Liver (tissue), 9 donors: Measurements from ENCODE around the gene HACL1. TPM values are rescaled to one million over a fixed set of nuclear protein-coding genes. Genes with fewer than 3 reads are reported as not detected.

Source experiments
- DNase-seq: peaks from one replicate; pipeline ENCODE4 v3.0.0-alpha.2; 2017; ENCODE audit warnings: low spot score
- H3K27ac ChIP-seq, 2 donors: one replicate each; pipeline ENCODE4 v1.7.0; 2013; ENCODE audit warnings: inconsistent platforms in 2 of 2, low read length in 2 of 2, control low read depth in 1 of 2, low read depth in 1 of 2, mild to moderate bottlenecking in 1 of 2
- H3K27me3 ChIP-seq, 4 donors: one replicate each; pipeline versions ENCODE4 v1.6.1 to v1.7.0; 2013; ENCODE audit warnings: low read length in 3 of 4, inconsistent platforms in 1 of 4, mild to moderate bottlenecking in 1 of 4, moderate library complexity in 1 of 4; ENCODE audit not compliant: control insufficient read depth in 4 of 4, insufficient read depth in 4 of 4
- H3K36me3 ChIP-seq, 4 donors: one replicate each; pipeline versions ENCODE4 v1.6.1 to v1.7.0; 2013; ENCODE audit warnings: low read length in 3 of 4, mild to moderate bottlenecking in 3 of 4, low read depth in 1 of 4, moderate library complexity in 1 of 4; ENCODE audit not compliant: control insufficient read depth in 4 of 4, insufficient read depth in 3 of 4
- H3K4me1 ChIP-seq, 4 donors: one replicate each; pipeline versions ENCODE4 v1.6.1 to v1.7.0; 2013; ENCODE audit warnings: low read length in 3 of 4, mild to moderate bottlenecking in 3 of 4, moderate library complexity in 1 of 4; ENCODE audit not compliant: control insufficient read depth in 4 of 4, insufficient read depth in 4 of 4
- H3K4me3 ChIP-seq, 3 donors: one replicate each; pipeline versions ENCODE4 v1.6.1 to v1.7.0; 2013; ENCODE audit warnings: low read length in 3 of 3, control low read depth in 1 of 3, low read depth in 1 of 3, mild to moderate bottlenecking in 1 of 3
- H3K9ac ChIP-seq, 2 donors: one replicate each; pipeline ENCODE4 v1.7.0; 2013; ENCODE audit warnings: low read length in 2 of 2, mild to moderate bottlenecking in 2 of 2, moderate library complexity in 2 of 2, control low read depth in 1 of 2, low read depth in 1 of 2
- H3K9me3 ChIP-seq, 4 donors: one replicate each; pipeline versions ENCODE4 v1.6.1 to v1.7.0; 2013; ENCODE audit warnings: low read length in 3 of 4; ENCODE audit not compliant: control insufficient read depth in 4 of 4
- EGR1 ChIP-seq, 2 donors: IDR thresholded peaks; 2 replicates each; pipeline ENCODE4 v1.6.1; 2016 to 2018; ENCODE audit warnings: antibody characterized with exemption in 2 of 2, low read depth in 2 of 2
- FOXA1 ChIP-seq: IDR thresholded peaks from 2 replicates; pipeline ENCODE4 v1.6.1; 2016; ENCODE audit warnings: antibody characterized with exemption
- FOXA2 ChIP-seq: IDR thresholded peaks from 2 replicates; pipeline ENCODE4 v1.6.1; 2016; ENCODE audit warnings: antibody characterized with exemption
- GABPA ChIP-seq, 2 donors: IDR thresholded peaks in 1 of 2; conservative IDR thresholded peaks in 1 of 2; 2 replicates each; pipeline ENCODE4 v1.6.1; 2016; ENCODE audit warnings: antibody characterized with exemption in 2 of 2, mild to moderate bottlenecking in 1 of 2, moderate library complexity in 1 of 2
- HNF4G ChIP-seq: IDR thresholded peaks from 2 replicates; pipeline ENCODE4 v1.6.1; 2016; ENCODE audit warnings: antibody characterized with exemption
- JUND ChIP-seq, 2 donors: IDR thresholded peaks; 2 replicates each; pipeline ENCODE4 v1.6.1; 2016; ENCODE audit warnings: antibody characterized with exemption in 2 of 2
- NR2F2 ChIP-seq: IDR thresholded peaks from 2 replicates; pipeline ENCODE4 v1.6.1; 2016; ENCODE audit warnings: antibody characterized with exemption
- RAD21 ChIP-seq, 2 donors: IDR thresholded peaks; 2 replicates each; pipeline ENCODE4 v1.6.1; 2016; ENCODE audit warnings: antibody characterized with exemption in 2 of 2, mild to moderate bottlenecking in 2 of 2
- REST ChIP-seq: IDR thresholded peaks from 2 replicates; pipeline ENCODE4 v1.6.1; 2016; ENCODE audit warnings: antibody characterized with exemption, mild to moderate bottlenecking
- RXRA ChIP-seq, 2 donors: IDR thresholded peaks; 2 replicates each; pipeline ENCODE4 v1.6.1; 2017 to 2018; ENCODE audit warnings: antibody characterized with exemption in 2 of 2, mild to moderate bottlenecking in 1 of 2
- SP1 ChIP-seq: IDR thresholded peaks from 2 replicates; pipeline ENCODE4 v1.6.1; 2018; ENCODE audit warnings: antibody characterized with exemption, mild to moderate bottlenecking
- TAF1 ChIP-seq: conservative IDR thresholded peaks from 2 replicates; pipeline ENCODE4 v1.6.1; 2016; ENCODE audit warnings: antibody characterized with exemption, mild to moderate bottlenecking
- YY1 ChIP-seq: IDR thresholded peaks from 2 replicates; pipeline ENCODE4 v1.6.1; 2016; ENCODE audit warnings: antibody characterized with exemption, mild to moderate bottlenecking
- WGBS: extraction: QIAGEN DNeasy Blood & Tissue Kit; methylation state at CpG from one replicate; pipeline ENCODE4 v1.1.7; 2013; 5-methylcytosine and 5-hydroxymethylcytosine counted together
- polyA plus RNA-seq, 2 donors: library from polyadenylated mRNA; stranded (reverse) in 1 of 2; unstranded in 1 of 2; fragments of 200-250 nt in 1 of 2; fragments of >200 nt in 1 of 2; fragmentation: Nextera tagmentation in 1 of 2; extraction: Ambion mirVana in 1 of 2; gene quantifications; one replicate each; pipeline versions ENCODE4 v1.2.1 to v1.2.3, GENCODE V29; 2013 to 2015
- total RNA-seq, 2 donors: library from RNA; depleted of rRNA; stranded (reverse); fragments of >200 nt; gene quantifications; one replicate each; pipeline ENCODE4 v1.2.3, GENCODE V29; 2014
- TF ChIP-seq, protein P1 (sequence below): IDR thresholded peaks from 2 replicates; pipeline ENCODE4 v1.6.1; 2016; ENCODE audit warnings: antibody characterized with exemption
- TF ChIP-seq, protein P2 (sequence below): IDR thresholded peaks from 2 replicates; pipeline ENCODE4 v1.6.1; 2016; ENCODE audit warnings: antibody characterized with exemption
- TF ChIP-seq, protein P3 (sequence below): fragments of 150-350 bp; IDR thresholded peaks from 2 replicates; pipeline ENCODE4 v1.5.1; 2017; ENCODE audit warnings: improper control_type of control experiment, low read depth, low read length; ENCODE audit not compliant: missing input control
- TF ChIP-seq, protein P4 (sequence below): IDR thresholded peaks from 2 replicates; pipeline ENCODE4 v1.6.1; 2016; ENCODE audit warnings: antibody characterized with exemption
- donor health status: healthy.
- donor health status: healthy.
- donor health status: healthy.
- donor health status: healthy.
- donor health status: healthy.

HACL1 gene
- total and polyA plus RNA-seq, 4 donors: 13.4 to 46.9 (median 32.2) TPM

DNA sequence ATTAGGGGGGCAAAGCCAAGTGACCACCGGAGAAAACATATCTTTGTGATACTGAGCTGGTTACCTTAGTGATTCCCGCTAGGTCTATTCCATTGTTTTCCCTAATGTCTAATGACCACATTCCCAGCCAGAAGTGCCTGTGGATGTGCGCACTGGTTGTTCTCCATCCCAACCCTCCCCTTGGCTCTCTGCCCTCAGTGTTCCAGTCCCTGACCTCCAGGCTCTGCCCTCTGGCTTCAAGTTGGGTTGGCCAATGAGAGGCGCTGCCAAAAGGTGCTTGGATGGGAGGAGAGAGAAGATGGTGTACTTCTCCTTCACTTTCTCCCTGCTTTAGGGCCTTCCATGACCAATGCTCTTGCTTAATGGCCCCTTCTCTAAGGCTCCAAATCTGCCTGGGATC is 82.3 kb downstream of the HACL1 start:
- TF ChIP-seq FOXA2 (no peak), JUND (IDR thresholded peaks at IDR 0.05) (no peak), YY1 (no peak), NR2F2 (no peak), EGR1 (IDR thresholded peaks at IDR 0.05; ENCODE audit: low read depth in 2 of 2) (no peak), RAD21 (IDR thresholded peaks at IDR 0.05) (no peak), HNF4G (no peak), GABPA (IDR thresholded peaks at IDR 0.05 in 1 of 2, conservative IDR thresholded peaks at IDR 0.05 in 1 of 2) (no peak), SP1 (no peak), REST (no peak), TAF1 (no peak), FOXA1 (no peak), RXRA (IDR thresholded peaks at IDR 0.05) (no peak)
- TF ChIP-seq, protein P1, sequence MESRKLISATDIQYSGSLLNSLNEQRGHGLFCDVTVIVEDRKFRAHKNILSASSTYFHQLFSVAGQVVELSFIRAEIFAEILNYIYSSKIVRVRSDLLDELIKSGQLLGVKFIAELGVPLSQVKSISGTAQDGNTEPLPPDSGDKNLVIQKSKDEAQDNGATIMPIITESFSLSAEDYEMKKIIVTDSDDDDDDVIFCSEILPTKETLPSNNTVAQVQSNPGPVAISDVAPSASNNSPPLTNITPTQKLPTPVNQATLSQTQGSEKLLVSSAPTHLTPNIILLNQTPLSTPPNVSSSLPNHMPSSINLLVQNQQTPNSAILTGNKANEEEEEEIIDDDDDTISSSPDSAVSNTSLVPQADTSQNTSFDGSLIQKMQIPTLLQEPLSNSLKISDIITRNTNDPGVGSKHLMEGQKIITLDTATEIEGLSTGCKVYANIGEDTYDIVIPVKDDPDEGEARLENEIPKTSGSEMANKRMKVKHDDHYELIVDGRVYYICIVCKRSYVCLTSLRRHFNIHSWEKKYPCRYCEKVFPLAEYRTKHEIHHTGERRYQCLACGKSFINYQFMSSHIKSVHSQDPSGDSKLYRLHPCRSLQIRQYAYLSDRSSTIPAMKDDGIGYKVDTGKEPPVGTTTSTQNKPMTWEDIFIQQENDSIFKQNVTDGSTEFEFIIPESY: no peak
- TF ChIP-seq, protein P2, sequence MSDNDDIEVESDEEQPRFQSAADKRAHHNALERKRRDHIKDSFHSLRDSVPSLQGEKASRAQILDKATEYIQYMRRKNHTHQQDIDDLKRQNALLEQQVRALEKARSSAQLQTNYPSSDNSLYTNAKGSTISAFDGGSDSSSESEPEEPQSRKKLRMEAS: no peak
- TF ChIP-seq, protein P3, sequence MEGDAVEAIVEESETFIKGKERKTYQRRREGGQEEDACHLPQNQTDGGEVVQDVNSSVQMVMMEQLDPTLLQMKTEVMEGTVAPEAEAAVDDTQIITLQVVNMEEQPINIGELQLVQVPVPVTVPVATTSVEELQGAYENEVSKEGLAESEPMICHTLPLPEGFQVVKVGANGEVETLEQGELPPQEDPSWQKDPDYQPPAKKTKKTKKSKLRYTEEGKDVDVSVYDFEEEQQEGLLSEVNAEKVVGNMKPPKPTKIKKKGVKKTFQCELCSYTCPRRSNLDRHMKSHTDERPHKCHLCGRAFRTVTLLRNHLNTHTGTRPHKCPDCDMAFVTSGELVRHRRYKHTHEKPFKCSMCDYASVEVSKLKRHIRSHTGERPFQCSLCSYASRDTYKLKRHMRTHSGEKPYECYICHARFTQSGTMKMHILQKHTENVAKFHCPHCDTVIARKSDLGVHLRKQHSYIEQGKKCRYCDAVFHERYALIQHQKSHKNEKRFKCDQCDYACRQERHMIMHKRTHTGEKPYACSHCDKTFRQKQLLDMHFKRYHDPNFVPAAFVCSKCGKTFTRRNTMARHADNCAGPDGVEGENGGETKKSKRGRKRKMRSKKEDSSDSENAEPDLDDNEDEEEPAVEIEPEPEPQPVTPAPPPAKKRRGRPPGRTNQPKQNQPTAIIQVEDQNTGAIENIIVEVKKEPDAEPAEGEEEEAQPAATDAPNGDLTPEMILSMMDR: no peak
- TF ChIP-seq, protein P4, sequence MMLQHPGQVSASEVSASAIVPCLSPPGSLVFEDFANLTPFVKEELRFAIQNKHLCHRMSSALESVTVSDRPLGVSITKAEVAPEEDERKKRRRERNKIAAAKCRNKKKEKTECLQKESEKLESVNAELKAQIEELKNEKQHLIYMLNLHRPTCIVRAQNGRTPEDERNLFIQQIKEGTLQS: no peak
- H3K27me3 ChIP-seq: no peaks in the 10 kb centered on the region
- H3K4me1 ChIP-seq: no peaks in the 10 kb centered on the region
- no peak overlapping the region for H3K9ac ChIP-seq
- no peaks in the 10 kb centered on the region for H3K9me3 ChIP-seq
- no peak for DNase-seq
- H3K4me3 ChIP-seq: no peak overlapping the region
- WGBS: 89% methylated on average over 4 of the region's 4 CpGs
- no peak overlapping the region for H3K27ac ChIP-seq
- no peaks in the 10 kb centered on the region for H3K36me3 ChIP-seq
